ENCODE results near the gene RWDD4.

Gene RWDD4

GRCh38 chr4:183599284-183599683 is 59.7 kb downstream of the RWDD4 start:
- no peak for DNase-seq

GRCh38 chr4:183596067-183596757 is 62.8 kb downstream of the RWDD4 start:
- DNase-seq: no peak

GRCh38 chr4:183594823-183595222 is 64.2 kb downstream of the RWDD4 start:
- DNase-seq: no peak

GRCh38 chr4:183591301-183591700 is 67.7 kb downstream of the RWDD4 start:
- DNase-seq: no peak
